VCaP (cell line): Measurements from ENCODE around the gene TRPV6.

ENCODE experiments used
- H3K27ac ChIP-seq: fragments of 450-650 bp; 2 replicates; pipeline ENCODE4 v1.5.1; 2017
- TF ChIP-seq, protein P1 (sequence below): fragments of 450-650 bp; conservative IDR thresholded peaks from 2 replicates; pipeline ENCODE4 v1.5.1; 2017; ENCODE audit warnings: mild to moderate bottlenecking, moderate library complexity

TRPV6 gene

DNA sequence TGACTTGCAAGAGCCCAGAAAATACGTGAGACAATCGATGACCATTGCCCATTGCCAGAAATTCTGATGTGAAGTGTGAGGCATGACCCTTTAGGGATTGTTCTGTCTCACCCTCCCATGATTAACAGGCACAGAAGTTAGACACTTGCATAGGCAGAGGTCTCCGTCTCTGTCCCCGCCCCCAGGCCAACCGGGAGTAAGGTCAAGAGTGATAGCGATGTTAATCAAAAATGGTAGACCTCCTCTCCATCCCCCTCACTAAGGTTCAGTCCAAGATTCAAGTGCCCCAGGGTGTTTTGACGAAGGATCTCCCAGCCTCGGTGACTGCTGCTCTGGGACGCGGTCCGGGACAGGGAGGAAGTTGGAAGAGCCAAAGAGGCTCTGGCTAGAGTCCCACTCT lies 22.7 kb upstream of the TRPV6 start:
- H3K27ac ChIP-seq, result no peak overlapping the region
- TF ChIP-seq, protein P1, sequence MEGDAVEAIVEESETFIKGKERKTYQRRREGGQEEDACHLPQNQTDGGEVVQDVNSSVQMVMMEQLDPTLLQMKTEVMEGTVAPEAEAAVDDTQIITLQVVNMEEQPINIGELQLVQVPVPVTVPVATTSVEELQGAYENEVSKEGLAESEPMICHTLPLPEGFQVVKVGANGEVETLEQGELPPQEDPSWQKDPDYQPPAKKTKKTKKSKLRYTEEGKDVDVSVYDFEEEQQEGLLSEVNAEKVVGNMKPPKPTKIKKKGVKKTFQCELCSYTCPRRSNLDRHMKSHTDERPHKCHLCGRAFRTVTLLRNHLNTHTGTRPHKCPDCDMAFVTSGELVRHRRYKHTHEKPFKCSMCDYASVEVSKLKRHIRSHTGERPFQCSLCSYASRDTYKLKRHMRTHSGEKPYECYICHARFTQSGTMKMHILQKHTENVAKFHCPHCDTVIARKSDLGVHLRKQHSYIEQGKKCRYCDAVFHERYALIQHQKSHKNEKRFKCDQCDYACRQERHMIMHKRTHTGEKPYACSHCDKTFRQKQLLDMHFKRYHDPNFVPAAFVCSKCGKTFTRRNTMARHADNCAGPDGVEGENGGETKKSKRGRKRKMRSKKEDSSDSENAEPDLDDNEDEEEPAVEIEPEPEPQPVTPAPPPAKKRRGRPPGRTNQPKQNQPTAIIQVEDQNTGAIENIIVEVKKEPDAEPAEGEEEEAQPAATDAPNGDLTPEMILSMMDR, result no peak

DNA sequence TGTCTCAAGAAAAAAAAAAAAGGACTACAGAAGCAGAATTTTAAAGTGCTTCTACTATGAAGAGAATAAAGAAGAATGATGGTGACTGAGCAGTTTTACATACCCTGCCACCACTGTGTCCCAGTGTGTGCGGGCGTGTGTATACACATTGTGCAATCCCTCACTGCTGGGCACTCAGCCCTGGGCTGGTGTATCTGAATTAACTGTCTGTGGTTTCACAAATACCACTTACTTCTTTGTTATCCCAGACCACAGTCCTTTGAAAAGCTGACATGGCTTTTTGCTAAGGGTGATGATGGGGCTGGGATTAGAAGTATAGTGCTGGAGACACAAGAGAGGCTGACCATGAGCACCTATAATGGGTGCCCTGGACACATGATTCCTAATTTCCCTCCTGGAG lies 21.1 kb upstream of the TRPV6 start:
- TF ChIP-seq, protein P1, result no peak
- H3K27ac ChIP-seq, result no peak overlapping the region

DNA sequence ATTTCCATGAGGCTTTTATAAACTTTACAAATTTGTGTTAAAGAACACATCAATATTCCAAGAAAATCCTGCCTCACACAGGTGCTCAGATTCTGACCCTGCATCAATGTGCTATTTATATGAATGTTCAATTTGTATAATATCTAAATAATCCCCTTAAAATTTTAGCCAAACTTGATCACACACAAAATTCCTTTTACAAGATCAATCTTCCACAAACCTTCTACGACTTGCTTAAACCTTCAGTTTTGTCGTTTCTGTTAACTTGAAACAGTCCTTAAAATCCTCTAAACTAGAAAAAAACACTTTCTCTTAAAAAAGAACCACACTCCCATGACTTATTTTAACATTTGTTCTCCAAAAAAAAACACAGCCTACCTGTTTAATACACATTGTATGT lies 20.2 kb upstream of the TRPV6 start:
- TF ChIP-seq, protein P1, result no peak
- H3K27ac ChIP-seq, result no peak overlapping the region

DNA sequence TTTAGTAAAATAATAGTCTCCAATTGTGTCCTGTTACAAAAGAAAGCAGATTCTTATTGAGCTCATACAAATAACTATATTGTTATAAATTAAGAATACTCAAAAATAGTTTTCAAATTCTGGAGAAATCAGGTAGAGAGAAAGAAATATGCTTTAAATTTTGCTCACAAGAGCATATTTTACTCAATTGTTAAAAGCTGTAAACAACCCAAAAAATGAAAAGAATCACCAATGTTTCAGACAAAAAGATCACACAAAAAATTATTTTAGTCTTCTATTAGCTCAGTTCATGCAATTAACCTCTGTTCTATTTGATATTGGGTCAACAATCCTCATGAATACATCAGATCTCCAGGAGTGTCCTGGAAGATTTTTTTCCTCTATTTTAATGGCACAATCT lies 18.6 kb upstream of the TRPV6 start:
- TF ChIP-seq, protein P1, result no peak
- no peak overlapping the region for H3K27ac ChIP-seq

DNA sequence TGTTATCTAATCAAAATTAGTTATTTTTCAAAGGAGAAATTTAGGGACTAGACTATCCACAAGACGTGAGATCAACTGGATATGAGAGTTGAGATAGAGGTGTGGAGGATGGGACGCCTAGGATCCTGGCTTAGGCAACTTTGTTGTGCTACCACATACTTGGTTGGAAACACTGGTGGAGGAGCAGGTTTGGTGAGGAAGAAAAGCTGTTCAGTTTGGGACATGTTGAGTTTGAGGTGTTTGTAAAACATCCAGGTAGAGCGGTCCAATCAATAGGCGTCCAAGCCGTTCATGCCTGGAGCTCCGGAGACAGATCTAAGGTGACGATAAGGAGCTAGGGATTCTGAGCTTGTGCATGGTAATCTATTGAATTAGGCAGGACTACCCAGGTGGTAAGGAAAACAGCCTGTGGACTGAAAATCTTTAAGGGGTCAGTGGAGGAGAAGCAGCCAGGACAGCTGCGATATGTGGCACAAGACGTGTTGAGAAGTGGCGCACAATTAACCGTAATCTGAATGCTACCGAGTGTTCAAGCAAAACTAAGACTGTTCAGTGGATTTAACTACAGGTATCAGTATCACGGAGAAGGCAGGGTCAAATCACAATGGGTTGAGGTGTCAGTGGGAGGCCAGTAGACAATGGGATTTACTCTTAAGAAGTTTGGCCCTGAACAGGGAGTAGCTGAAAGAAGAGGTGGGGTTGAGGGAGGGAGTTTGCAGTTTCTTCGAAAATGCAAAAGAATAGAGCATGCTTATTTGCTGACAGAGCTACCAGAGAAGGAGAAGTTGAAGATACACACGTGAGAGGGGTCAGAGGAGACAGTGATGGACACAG lies 16.1 kb upstream of the TRPV6 start:
- TF ChIP-seq, protein P1, result no peak
- H3K27ac ChIP-seq, result no peak overlapping the region; the same call in 1 of the 2 replicates

DNA sequence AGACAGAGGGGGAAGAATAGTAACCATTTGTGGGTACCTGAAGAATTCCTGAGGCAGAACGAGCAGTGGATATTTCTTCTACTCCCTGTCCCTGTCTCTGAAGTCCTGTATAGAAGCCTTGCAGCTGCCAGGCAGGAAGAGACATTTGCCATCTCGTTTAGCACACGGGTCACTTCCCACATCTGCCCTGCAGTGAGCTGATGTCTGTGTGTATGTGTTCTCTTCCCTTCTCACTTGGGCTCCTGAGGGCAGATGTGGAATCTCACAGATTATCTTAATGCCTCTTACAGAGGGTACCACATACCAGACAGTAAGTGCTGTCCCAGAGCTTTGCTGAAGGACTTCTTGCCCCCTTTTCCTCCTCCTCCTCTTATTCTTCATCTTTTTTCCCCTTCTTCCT lies 14.1 kb upstream of the TRPV6 start:
- H3K27ac ChIP-seq, result no peak overlapping the region
- TF ChIP-seq, protein P1, result no peak

DNA sequence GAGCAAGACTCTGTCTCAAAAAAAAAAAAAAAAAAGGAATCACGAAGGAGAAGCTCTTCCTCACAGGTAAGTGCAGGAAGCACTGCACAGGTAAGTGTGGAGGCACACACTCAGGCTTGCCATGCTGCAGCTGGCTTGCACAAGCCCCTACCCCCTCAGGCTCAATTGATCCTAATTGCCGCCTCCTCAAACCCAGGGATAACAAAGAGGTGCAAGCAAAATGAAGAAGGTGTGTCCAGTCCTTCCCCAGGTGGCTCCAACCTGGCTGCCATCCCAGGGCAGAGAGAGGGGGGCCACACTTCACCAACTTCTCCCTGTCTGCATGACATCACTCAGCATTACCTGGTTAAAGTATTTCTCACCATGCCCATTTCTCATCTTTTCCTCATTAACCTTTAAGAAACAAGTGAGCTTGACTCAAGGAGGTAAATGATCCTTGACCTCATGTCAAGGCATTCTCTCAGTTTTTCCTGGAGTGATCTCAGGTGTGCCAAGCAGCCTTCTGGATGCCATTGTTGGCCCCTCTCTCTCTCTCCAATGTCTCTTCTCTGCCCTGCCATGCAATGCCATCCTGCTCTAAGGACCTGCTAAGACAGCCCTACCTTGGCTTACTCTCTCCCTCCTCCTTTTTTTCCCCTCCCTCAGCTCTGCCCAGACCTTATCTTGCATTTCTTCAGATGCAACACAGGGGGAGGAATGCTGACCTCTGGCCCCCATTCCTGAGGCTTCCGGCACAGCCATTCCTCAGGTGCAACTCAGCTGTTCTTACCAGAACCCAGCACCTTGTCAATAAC lies 13.0 kb upstream of the TRPV6 start:
- peak overlapping the region; percentile 97; the same call in 1 of the 2 replicates for H3K27ac ChIP-seq

More for the DNA sequence above, 13.0 kb upstream of the TRPV6 start:
- TF ChIP-seq, protein P1, result no peak
